Measurements from ENCODE around the gene PTGER1.
"Not testable (repeated sequence)": the region's sequence is repeated elsewhere in the genome, so short reads cannot be mapped to it uniquely, and the experiment has no call there.

The PTGER1 gene

DNA sequence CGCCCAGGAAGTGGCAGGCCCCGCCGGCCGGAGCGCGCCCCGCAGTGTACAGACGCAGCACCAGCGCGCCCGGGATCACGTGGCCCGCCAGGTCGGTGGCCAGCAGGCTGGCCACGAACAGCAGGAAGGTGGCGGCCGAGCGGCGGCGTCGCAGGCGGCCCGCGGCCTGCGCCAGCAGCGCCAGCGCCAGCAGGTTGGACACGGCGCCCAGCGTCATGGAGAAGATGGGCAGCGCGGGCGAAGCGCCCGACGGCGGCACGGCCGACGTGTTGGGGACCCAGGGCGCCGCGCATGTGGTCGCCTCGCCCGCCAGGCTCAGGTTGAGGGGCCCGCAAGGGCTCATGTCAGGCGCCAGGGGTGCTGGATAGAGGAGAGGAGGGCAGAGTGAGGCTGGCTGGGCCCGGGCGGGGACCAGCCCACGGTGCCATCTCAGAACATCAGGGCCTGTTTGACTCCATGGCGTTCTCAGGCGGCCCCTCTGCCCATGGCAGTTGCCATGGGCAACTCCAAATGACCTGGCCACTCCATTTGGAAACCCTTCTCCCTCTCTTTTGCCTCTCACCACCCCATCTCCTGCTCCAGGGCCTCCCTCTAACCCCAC, 1.1 kb downstream of the PTGER1 start:
- DNase-seq (ENCODE audit: low spot score): no peak

DNA sequence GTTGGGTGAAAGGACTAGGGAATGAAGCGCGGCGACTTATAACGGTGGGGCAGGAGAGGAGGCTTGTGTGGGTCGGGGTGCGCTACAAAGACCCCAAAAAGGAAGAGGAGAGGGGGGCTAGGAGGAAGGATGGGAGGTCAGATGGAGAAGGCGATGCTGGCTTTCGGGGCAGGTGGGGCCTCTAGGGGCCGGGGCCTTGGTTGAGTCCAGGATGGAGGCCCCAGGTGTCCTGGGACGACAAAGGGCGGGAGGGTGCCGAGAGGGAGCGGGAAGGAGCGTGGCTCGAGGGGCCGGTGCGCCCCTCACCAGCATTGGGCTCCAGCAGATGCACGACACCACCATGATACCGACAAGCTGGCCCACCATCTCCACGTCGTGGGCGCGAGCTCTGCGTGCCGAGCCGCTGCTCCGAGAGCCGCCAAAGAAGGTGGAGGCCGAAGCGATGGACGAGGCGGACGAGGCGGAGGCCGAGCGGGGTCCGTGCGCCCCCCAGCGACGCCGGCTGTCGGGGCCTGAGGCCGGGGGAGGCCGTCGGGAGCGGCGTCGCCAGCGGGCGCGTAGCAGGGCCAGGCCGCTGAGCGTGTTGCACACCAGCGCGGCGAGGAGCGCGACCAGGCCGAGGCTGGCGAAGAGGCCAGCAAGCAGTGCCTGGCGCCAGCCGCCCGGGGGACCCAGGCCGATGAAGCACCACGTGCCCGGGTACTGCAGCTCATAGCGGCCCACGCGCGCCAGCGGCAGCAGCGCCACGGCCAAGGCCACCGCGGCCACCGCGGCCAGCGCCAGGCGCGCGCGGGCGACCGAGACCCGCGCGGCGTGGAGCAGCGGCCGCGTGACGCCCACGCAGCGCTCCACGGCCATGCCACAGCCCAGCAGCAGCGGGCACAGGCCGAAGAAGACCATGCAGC, 1.8 kb downstream of the PTGER1 start:
- DNase-seq (ENCODE audit: low spot score): no peak

GRCh38 chr19:14472202-14472938, 2.8 kb downstream of the PTGER1 start:
- DNase-seq (ENCODE audit: low spot score): peak; percentile 29

DNA sequence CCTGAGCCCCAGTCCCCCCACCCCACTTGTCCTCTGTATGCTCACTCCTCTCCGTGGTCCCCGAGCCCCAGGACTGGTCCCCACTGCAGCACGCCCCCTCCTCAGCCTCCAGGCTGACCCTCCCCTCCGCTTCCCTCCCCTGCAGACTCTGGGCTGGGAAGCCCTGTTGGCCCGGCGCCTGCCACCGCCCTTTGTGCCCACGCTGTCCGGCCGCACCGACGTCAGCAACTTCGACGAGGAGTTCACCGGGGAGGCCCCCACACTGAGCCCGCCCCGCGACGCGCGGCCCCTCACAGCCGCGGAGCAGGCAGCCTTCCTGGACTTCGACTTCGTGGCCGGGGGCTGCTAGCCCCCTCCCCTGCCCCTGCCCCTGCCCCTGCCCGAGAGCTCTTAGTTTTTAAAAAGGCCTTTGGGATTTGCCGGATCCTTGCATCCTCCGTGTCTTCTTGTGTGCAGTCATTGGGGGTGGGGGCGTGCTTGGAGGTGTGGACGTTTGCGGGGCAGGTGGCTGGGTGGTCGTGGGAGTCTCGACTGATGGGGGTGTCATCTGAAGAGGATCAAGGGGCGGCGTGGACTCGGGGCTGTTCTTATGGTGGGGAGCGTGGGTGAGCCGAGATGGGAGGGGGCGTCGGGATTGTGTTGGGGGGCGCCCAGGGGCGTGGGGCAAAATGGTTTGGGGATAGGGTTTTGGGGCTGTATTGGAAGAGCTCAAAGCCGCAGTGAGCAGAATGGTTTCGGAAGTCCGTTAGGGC, 3.5 kb downstream of the PTGER1 start:
- DNase-seq (ENCODE audit: low spot score): no peak

DNA sequence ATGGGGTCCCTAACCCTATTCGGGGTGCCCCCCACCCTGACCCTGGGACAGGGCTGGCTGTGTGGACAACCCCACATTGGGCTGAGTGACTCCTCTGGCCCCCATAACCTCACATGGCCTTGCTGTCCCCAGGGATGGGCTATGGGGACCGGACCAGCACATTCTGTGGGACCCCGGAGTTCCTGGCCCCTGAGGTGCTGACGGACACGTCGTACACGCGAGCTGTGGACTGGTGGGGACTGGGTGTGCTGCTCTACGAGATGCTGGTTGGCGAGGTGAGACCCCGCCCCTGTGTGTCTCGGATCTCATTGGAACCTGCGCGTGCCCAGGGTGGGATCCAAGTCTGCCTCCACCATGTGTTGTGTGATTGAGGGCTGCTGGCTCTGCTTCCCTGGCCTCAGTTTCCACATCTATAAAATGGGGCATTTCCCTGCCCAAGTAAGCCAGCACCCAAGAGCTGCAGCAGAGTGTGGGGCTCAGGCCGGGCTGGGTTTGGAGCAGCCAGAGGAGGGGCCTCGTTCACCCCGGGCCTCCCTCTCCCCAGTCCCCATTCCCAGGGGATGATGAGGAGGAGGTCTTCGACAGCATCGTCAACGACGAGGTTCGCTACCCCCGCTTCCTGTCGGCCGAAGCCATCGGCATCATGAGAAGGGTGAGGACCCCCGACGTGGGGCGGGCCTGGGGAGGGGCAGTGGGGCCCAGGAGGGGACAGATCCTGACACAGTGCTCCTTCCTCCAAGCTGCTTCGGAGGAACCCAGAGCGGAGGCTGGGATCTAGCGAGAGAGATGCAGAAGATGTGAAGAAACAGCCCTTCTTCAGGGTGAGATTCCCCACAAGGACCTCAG, 4.9 kb downstream of the PTGER1 start:
- no peak for DNase-seq (ENCODE audit: low spot score)

DNA sequence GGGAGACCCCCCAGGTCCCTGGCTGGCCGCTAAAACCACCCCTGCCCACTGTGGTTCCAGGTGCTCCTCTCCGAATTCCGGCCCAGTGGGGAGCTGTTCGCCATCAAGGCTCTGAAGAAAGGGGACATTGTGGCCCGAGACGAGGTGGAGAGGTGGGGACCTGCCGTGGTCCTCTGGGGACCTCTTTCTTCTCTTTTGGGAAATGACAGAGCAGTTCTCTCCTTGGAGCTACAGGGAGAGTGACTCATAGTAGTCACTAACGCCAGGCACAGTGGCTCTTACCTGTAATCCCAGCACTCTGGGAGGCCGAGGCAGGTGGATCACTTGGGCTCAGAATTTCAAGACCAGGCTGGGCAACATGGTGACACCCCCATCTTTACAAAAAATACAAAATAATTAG, 7.3 kb downstream of the PTGER1 start:
- no peak for DNase-seq (ENCODE audit: low spot score)

GRCh38 chr19:14467391-14467790, 7.8 kb downstream of the PTGER1 start:
- no peak for DNase-seq (ENCODE audit: low spot score)

DNA sequence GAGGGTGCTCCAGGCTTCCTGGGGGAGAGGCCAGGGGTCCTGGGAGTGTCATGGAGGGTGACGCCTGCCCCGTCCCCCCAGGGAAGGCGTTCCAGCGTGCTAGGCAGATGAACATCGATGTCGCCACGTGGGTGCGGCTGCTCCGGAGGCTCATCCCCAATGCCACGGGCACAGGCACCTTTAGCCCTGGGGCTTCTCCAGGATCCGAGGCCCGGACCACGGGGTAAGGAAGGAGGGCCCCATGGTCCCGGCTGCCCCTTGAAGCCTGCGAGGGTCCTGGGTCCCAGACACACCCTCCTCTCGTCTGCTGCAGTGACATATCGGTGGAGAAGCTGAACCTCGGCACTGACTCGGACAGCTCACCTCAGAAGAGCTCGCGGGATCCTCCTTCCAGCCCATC, 11.4 kb downstream of the PTGER1 start:
- DNase-seq (ENCODE audit: low spot score): no peak

GRCh38 chr19:14462401-14462800, 12.8 kb downstream of the PTGER1 start:
- not testable (repeated sequence) for DNase-seq (ENCODE audit: low spot score)

DNA sequence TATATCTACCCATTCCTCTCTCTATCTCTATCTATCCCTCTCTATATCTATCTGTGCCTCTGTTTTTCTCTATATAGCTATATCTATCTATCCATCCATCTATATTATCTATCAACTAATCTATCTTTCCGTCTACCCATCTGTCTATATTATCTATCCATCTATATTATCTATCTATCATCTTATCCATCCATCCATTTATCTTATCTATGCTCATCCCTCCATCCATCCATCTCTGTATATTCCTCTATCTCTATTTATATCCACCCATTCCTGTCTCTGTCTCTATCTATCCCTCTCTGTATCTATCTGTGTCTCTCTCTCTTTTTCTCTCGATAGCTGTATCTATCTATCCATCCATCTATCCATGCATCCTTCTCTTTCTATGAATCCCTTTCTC, 14.2 kb downstream of the PTGER1 start:
- no peak for DNase-seq (ENCODE audit: low spot score)

GRCh38 chr19:14459703-14460102, 15.5 kb downstream of the PTGER1 start:
- no peak for DNase-seq (ENCODE audit: low spot score)

DNA sequence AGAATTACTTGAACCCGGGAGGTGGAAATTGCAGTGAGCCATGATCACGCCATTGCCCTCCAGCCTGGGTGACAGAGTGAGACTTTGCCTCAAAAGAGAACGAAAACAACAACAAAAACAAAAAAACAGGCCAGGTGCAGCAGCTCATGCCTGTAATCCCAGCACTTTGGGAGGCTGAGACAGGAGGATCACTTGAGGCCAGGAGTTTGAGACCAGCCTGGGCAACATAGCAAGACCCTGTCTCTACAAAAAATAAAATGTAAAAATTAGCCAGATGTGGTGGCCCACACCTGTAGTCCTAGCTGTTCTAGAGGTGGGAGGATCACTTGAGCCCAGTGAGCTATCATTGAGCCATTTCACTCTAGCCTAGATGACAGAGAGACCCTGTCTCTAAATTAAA, 22.9 kb downstream of the PTGER1 start:
- not testable (repeated sequence) for DNase-seq (ENCODE audit: low spot score)

DNA sequence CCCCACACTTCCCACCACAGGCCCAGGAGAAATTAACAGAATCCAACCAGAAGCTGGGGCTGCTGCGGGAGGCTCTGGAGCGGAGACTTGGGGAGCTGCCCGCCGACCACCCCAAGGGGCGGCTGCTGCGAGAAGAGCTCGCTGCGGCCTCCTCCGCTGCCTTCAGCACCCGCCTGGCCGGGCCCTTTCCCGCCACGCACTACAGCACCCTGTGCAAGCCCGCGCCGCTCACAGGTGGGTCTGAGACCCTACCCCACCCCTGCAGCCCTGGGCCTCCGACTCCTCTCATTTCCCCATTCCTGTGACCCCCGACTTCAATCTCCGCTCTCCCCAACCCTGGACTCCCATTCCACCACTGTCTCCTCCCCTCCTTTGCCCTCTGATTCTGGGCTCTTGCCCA, 24.3 kb downstream of the PTGER1 start:
- DNase-seq (ENCODE audit: low spot score): no peak

DNA sequence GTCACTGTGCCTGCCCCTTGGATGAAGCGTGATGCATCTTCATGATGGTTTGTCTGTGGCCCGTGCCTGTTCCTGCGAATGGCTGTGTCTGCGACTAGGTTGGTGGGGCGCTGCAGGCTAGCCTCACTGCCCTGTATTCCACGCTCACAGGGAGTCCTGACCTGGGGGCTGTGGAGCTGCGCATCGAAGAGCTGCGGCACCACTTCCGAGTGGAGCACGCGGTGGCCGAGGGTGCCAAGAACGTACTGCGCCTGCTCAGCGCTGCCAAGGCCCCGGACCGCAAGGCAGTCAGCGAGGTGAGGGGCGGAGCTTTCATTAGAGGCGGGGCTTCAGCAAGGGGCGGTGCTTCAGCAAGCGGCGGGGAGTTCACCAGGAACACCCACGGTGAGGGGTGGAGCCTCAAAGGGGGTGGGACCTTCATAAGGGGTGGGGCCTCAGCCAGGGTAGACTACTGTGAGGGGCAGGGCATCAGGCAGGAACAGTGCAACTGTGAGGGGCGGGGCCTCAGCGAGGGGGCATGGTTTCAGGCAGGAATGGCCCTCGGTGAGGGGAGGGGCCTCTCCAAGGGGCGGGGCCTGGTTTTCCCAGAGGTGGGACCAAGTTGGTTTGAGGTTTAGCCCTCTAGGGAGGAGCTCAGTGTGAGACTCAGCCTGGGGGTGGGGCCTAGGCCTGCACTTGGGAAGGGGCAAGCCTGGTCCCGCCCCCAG, 24.8 kb downstream of the PTGER1 start:
- no peak for DNase-seq (ENCODE audit: low spot score)

DNA sequence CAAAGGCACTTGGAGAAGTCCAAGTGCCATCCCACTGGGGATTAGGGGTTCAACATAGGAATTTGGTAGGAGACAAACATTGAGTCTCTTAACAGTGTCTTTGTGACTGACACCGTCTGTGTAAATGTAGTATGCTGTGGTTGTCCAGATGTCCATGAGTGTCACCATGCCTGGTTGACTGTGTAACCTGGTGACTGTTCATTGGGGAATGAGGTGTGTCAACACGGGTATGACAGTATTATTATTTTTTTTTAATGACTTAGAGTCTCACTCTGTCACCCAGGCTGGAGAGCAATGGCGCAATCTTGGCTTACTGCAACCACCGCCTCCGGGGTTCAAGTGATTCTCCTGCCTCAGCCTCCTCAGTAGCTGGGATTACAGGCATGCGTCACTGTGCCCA, 25.8 kb downstream of the PTGER1 start:
- DNase-seq (ENCODE audit: low spot score): no peak

- DNase-seq (ENCODE audit: low spot score): no peak
Observed at GRCh38 chr19:14446336-14447036, 28.7 kb downstream of the PTGER1 start.

DNA sequence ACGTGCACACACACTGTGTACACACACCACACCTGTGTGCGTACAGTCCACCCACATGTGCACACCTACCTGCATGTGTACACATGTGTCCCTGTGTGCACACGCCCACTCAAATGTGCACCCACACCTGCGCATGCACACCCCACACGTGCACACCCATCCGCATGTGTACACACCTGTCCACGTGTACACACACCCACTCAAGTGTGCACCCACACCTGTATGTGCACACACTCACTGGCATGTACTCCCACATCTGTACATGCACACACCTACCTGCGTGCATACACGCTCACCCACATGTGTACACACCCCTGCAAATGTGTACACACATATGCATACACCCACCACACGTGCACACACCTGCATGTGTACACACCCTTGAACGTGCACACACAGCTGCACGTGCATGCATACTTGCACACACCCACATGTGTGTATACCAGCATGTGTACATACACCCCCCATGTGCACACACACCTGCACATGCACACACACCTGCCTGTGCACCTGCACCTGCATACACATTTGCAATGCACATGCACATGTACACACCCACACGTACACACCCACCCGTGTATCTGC, 31.4 kb downstream of the PTGER1 start:
- DNase-seq (ENCODE audit: low spot score): no peak

DNA sequence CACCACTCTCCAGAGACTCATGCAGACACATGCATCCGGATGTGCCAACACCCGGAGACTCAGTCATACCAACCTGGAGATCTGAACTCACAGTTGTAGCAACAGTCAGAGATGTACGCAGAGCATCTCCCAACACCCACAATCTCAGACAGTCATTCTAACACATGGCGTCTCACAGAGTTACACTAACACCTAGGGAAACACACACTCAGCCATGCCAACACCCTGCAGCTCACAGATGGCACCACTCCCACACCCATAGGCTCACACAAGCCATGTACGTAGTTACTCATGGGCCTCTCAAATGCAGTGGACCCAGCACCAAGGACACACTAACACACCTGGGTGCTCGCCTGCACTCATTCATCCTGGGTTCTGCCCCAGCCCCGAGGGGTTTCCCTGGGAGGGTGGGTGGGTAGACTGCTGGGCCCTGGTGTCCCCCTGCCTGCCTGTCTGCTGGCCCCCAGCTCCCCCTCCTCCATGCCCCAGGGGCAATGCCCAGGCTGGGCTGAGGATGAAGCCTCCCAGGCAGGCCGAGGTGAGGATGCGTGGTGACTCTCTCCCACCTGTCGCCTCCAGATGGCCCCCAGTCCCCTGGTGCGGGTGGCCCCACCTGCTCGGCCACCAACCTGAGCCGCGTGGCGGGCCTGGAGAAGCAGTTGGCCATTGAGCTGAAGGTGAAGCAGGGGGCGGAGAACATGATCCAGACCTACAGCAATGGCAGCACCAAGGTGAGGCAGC, 32.1 kb downstream of the PTGER1 start:
- DNase-seq (ENCODE audit: low spot score): no peak

All from LoVo (cell line).